ENCODE results near the gene PDPR. TPM values are rescaled to one million over a fixed set of nuclear protein-coding genes. Genes with fewer than 3 reads are reported as not detected.
A peak's percentile ranks its signal among the peaks of the same experiment; 100 is the strongest.
"Not testable (repeated sequence)": the region's sequence is repeated elsewhere in the genome, so short reads cannot be mapped to it uniquely, and the experiment has no call there.

Gene PDPR
- 1 to 10 TPM; 3.7 to 5.2 TPM for polyA plus RNA-seq

DNA sequence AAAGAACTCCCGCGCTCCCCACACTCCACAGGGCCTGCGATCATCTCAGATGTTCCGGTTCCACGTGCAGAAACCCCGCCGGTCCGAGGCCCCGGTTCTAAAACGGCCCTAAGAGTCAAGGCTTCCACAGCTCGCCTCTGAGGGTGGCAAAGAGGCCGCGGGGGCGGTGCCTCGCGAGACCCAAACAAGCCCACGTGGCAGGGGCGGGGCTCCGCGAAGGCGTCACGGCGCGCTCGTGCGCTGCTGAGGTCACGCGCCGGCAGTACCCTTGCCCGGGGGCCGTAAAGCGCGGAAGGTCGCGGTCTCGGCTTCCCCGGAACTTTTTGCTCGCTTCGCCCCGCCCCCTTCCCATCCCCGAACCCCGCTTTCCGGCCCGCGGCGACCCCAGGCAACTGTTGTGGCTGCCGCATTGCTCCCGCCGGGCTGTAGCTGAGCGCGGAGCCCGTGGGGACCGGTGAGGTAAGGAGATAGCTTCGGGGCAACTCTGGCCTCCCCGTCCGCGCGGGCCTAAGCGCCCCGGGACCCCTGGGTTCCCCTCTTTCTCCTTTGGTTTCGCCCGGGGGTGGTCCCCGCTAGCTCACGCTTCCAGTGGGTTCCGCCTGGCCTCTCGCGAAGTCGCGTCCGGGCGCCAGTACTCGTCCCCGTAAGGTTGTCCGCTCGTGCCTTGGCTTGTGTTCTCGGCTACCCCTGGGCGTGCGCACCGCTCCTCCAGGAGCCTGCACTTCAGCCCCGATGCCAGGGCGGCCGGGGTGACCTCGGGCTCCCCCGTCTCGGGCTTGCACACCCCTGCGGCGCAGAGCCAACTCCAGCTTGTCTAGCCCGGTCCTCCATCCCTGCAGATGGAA, at the start of gene PDPR:
Gene PDPR (plus strand): TSS at position 351 of the 845 bp plus-strand sequence. CDS start 6,161 bp downstream, outside the sequence.
- peak within 1 kb of the TSS; percentile 75 to 79 for H3K4me3 ChIP-seq (ENCODE audit: low read depth in 1 of 2, low read length in 2 of 2)
- not testable (repeated sequence) for H3K4me1 ChIP-seq (ENCODE audit: control insufficient read depth in 2 of 2, insufficient read depth in 2 of 2, low read length in 1 of 2); H3K36me3 ChIP-seq (ENCODE audit: control insufficient read depth in 2 of 2, insufficient read depth in 2 of 2, low read length in 1 of 2); H3K27me3 ChIP-seq (ENCODE audit: control insufficient read depth in 1 of 2, insufficient read depth in 2 of 2, low read length in 2 of 2); H3K9me3 ChIP-seq (ENCODE audit: control insufficient read depth in 2 of 2, insufficient read depth in 1 of 2, low read depth in 1 of 2, low read length in 1 of 2)
- peak within 1 kb of the TSS; percentile 75 to 79 for H3K27ac ChIP-seq (ENCODE audit: low read depth in 2 of 2, low read length in 1 of 2)
- WGBS, 2 donors, result 0 to 1% methylated on average over 71 to 82 of the region's 88 CpGs

DNA sequence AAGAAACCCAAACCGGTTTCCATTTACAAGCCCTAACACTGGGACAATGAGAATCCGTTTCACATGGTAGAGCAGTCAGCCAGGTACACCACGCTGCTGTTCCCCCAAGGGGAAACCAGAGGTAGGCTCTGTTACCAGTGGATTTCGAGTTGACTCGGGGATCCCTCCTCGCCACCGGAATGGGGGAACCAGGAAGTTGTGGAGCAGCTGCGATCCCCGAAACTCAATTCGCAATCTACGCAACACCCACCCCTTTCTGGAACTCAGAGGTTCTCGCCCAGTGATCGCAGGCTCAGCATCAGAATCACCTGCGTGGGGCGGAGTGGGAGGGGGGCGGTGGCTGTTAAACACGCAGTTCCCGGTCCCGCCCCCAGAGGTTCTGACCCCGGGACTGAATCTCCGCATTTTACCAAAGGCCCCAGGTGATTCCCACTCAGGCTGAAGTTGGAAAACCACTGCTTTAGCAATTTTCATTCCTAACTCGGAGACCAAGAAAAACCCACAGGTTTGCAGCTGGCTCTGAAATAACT, 49.2 kb upstream of the PDPR start:
- H3K36me3 ChIP-seq (ENCODE audit: control insufficient read depth in 2 of 2, insufficient read depth in 2 of 2, low read length in 1 of 2); H3K9me3 ChIP-seq (ENCODE audit: control insufficient read depth in 2 of 2, insufficient read depth in 1 of 2, low read depth in 1 of 2, low read length in 1 of 2); H3K27me3 ChIP-seq (ENCODE audit: control insufficient read depth in 1 of 2, insufficient read depth in 2 of 2, low read length in 2 of 2); H3K4me1 ChIP-seq (ENCODE audit: control insufficient read depth in 2 of 2, insufficient read depth in 2 of 2, low read length in 1 of 2): not testable (repeated sequence)
- WGBS, 2 donors, result 1 to 2% methylated on average over 22 of the region's 22 CpGs
- Histone ChIP-seq H3K4me3 (ENCODE audit: low read depth in 1 of 2, low read length in 2 of 2) (peak overlapping the region; percentile 65 to 68), H3K27ac (ENCODE audit: low read depth in 2 of 2, low read length in 1 of 2) (peak overlapping the region; percentile 71 to 88)

DNA sequence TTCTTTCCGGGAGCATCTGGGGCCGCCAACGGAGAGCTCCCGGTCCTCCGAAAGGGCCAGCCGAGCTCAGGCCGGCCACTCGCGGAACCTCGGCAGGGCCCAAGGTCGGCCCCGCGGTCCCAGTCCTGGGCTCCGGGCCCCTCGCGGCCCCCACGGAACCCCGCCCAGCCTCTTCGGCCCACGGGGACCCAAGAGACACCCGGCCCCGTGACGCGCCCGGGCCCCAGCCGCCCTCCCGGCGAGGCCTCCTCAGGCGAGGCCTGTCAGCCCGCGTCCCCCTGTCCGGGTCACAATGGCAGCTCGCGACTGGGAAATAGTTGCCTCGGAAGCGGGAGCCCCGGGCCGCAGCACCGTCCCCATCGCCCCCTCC, 48.8 kb upstream of the PDPR start:
- H3K4me1 ChIP-seq (ENCODE audit: control insufficient read depth in 2 of 2, insufficient read depth in 2 of 2, low read length in 1 of 2); H3K9me3 ChIP-seq (ENCODE audit: control insufficient read depth in 2 of 2, insufficient read depth in 1 of 2, low read depth in 1 of 2, low read length in 1 of 2); H3K36me3 ChIP-seq (ENCODE audit: control insufficient read depth in 2 of 2, insufficient read depth in 2 of 2, low read length in 1 of 2); H3K27me3 ChIP-seq (ENCODE audit: control insufficient read depth in 1 of 2, insufficient read depth in 2 of 2, low read length in 2 of 2): not testable (repeated sequence)
- Histone ChIP-seq H3K4me3 (ENCODE audit: low read depth in 1 of 2, low read length in 2 of 2) (peak overlapping the region; percentile 65 to 68), H3K27ac (ENCODE audit: low read depth in 2 of 2, low read length in 1 of 2) (peak overlapping the region; percentile 71 to 88)
- 0 to 1% methylated on average over 4 to 34 of the region's 40 CpGs for WGBS, 2 donors

GRCh38 chr16:70065746-70066658, 48.1 kb upstream of the PDPR start:
- not testable (repeated sequence) for H3K4me1 ChIP-seq (ENCODE audit: control insufficient read depth in 2 of 2, insufficient read depth in 2 of 2, low read length in 1 of 2); H3K9me3 ChIP-seq (ENCODE audit: control insufficient read depth in 2 of 2, insufficient read depth in 1 of 2, low read depth in 1 of 2, low read length in 1 of 2); H3K36me3 ChIP-seq (ENCODE audit: control insufficient read depth in 2 of 2, insufficient read depth in 2 of 2, low read length in 1 of 2); H3K27me3 ChIP-seq (ENCODE audit: control insufficient read depth in 1 of 2, insufficient read depth in 2 of 2, low read length in 2 of 2)
- Histone ChIP-seq H3K27ac (ENCODE audit: low read depth in 2 of 2, low read length in 1 of 2) (peak overlapping the region; percentile 71 to 88), H3K4me3 (ENCODE audit: low read depth in 1 of 2, low read length in 2 of 2) (peak overlapping the region; percentile 65 to 68)
- 1% methylated on average over 45 to 62 of the region's 62 CpGs for WGBS, 2 donors

- not testable (repeated sequence) for H3K4me3 ChIP-seq (ENCODE audit: low read depth in 1 of 2, low read length in 2 of 2); H3K27me3 ChIP-seq (ENCODE audit: control insufficient read depth in 1 of 2, insufficient read depth in 2 of 2, low read length in 2 of 2); H3K4me1 ChIP-seq (ENCODE audit: control insufficient read depth in 2 of 2, insufficient read depth in 2 of 2, low read length in 1 of 2); H3K36me3 ChIP-seq (ENCODE audit: control insufficient read depth in 2 of 2, insufficient read depth in 2 of 2, low read length in 1 of 2); H3K9me3 ChIP-seq (ENCODE audit: control insufficient read depth in 2 of 2, insufficient read depth in 1 of 2, low read depth in 1 of 2, low read length in 1 of 2); H3K27ac ChIP-seq (ENCODE audit: low read depth in 2 of 2, low read length in 1 of 2)
- 19 to 20% methylated on average over 12 to 13 of the region's 14 CpGs for WGBS, 2 donors
Measured at GRCh38 chr16:70066751-70067150, 47.4 kb upstream of the PDPR start.

DNA sequence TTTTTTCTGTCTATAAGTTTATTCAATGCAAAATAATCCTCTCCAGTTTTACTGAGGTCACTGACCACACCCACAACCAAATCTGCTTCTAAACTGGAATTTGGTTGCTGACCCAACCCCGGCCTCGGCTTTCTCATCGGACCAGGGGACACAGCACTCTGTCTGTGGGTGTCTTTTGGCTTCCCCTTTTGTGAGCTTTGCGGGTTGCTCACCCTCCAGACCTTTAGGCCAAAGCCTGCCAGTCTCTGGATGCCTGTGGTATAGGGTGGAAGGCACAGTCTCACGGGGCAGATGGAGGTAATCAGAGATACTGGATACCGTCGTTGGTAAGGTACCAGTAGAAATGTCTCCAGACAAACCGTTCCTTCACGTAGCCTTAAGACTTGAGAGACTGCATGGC, 35.1 kb upstream of the PDPR start:
- 90 to 91% methylated on average over 9 of the region's 9 CpGs for WGBS, 2 donors
- H3K4me1 ChIP-seq (ENCODE audit: control insufficient read depth in 2 of 2, insufficient read depth in 2 of 2, low read length in 1 of 2); H3K4me3 ChIP-seq (ENCODE audit: low read depth in 1 of 2, low read length in 2 of 2); H3K27ac ChIP-seq (ENCODE audit: low read depth in 2 of 2, low read length in 1 of 2); H3K36me3 ChIP-seq (ENCODE audit: control insufficient read depth in 2 of 2, insufficient read depth in 2 of 2, low read length in 1 of 2); H3K27me3 ChIP-seq (ENCODE audit: control insufficient read depth in 1 of 2, insufficient read depth in 2 of 2, low read length in 2 of 2); H3K9me3 ChIP-seq (ENCODE audit: control insufficient read depth in 2 of 2, insufficient read depth in 1 of 2, low read depth in 1 of 2, low read length in 1 of 2): not testable (repeated sequence)

DNA sequence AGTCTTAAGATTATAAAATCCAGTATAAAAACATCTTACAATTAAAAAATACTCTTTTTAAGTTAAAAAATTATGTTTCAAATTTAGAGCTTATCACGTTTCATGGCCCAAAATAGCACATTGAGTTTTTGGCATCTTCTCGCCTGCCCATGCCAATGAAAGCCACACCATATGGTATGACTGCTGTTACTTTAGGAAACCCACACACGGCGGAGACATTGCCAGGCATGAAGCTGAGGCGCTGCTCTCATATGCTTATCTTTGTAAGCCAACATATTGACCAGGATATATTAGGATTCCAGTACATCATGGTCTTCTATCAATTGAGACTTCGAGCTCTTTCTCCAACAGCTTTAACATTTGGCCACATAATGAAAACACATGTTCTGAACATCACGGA, 32.9 kb upstream of the PDPR start:
- not testable (repeated sequence) for H3K4me3 ChIP-seq (ENCODE audit: low read depth in 1 of 2, low read length in 2 of 2); H3K27ac ChIP-seq (ENCODE audit: low read depth in 2 of 2, low read length in 1 of 2); H3K4me1 ChIP-seq (ENCODE audit: control insufficient read depth in 2 of 2, insufficient read depth in 2 of 2, low read length in 1 of 2); H3K36me3 ChIP-seq (ENCODE audit: control insufficient read depth in 2 of 2, insufficient read depth in 2 of 2, low read length in 1 of 2); H3K27me3 ChIP-seq (ENCODE audit: control insufficient read depth in 1 of 2, insufficient read depth in 2 of 2, low read length in 2 of 2); H3K9me3 ChIP-seq (ENCODE audit: control insufficient read depth in 2 of 2, insufficient read depth in 1 of 2, low read depth in 1 of 2, low read length in 1 of 2)
- 67 to 77% methylated on average over 7 of the region's 7 CpGs for WGBS, 2 donors

- not testable (repeated sequence) for H3K27me3 ChIP-seq (ENCODE audit: control insufficient read depth in 1 of 2, insufficient read depth in 2 of 2, low read length in 2 of 2); H3K4me1 ChIP-seq (ENCODE audit: control insufficient read depth in 2 of 2, insufficient read depth in 2 of 2, low read length in 1 of 2); H3K4me3 ChIP-seq (ENCODE audit: low read depth in 1 of 2, low read length in 2 of 2); H3K9me3 ChIP-seq (ENCODE audit: control insufficient read depth in 2 of 2, insufficient read depth in 1 of 2, low read depth in 1 of 2, low read length in 1 of 2); H3K36me3 ChIP-seq (ENCODE audit: control insufficient read depth in 2 of 2, insufficient read depth in 2 of 2, low read length in 1 of 2); H3K27ac ChIP-seq (ENCODE audit: low read depth in 2 of 2, low read length in 1 of 2)
- 82 to 88% methylated on average over 4 of the region's 4 CpGs for WGBS, 2 donors
Measured at GRCh38 chr16:70083931-70084330, 30.2 kb upstream of the PDPR start.

DNA sequence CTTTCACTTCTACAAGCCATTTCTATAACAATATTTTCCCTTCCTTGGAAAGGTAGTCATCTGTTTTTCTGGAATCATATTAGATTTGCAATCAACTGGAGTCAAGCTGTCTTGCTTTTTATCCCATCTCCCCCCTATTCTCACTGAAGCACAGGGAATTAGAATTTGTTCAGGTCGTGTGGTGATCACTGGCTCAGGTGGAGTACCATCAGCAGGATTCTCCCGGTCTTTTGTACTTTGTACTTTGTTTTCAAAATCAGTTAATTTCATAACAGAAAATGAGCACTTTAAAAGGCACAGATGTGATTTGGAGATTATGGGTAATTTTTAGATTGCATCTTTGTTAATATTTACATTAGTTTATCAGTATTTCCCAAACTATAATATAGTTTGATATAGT, 26.0 kb upstream of the PDPR start:
- not testable (repeated sequence) for H3K36me3 ChIP-seq (ENCODE audit: control insufficient read depth in 2 of 2, insufficient read depth in 2 of 2, low read length in 1 of 2); H3K27me3 ChIP-seq (ENCODE audit: control insufficient read depth in 1 of 2, insufficient read depth in 2 of 2, low read length in 2 of 2); H3K4me3 ChIP-seq (ENCODE audit: low read depth in 1 of 2, low read length in 2 of 2); H3K27ac ChIP-seq (ENCODE audit: low read depth in 2 of 2, low read length in 1 of 2); H3K9me3 ChIP-seq (ENCODE audit: control insufficient read depth in 2 of 2, insufficient read depth in 1 of 2, low read depth in 1 of 2, low read length in 1 of 2); H3K4me1 ChIP-seq (ENCODE audit: control insufficient read depth in 2 of 2, insufficient read depth in 2 of 2, low read length in 1 of 2)
- 77 to 92% methylated on average over 1 to 2 of the region's 2 CpGs for WGBS, 2 donors

Data from esophagus (tissue), 2 donors.